Naive thymus-derived CD4-positive, alpha-beta T cell (primary cell): Measurements from ENCODE around the gene FHL1. TPM values are rescaled to one million over a fixed set of nuclear protein-coding genes. Genes with fewer than 3 reads are reported as not detected.

Experiments used
- ATAC-seq: fragments of 150-1000 bp; cut with Tn5 transposase; 2 replicates; pipeline ENCODE4 v1.10.0; 2021; ENCODE audit warnings: mild to moderate bottlenecking, moderate library complexity
- CTCF ChIA-PET: fragments of 350-600 bp; sonication (Branson Sonifier 250); formaldehyde crosslinking; loops from one replicate; lab custom pipeline; 2021; ENCODE audit warnings: antibody characterized with exemption; lab: Charles Lee
- POLR2A ChIA-PET: fragments of 350-600 bp; sonication (Branson Sonifier 250); formaldehyde crosslinking; loops from one replicate; lab custom pipeline; 2021; ENCODE audit warnings: antibody characterized with exemption, inconsistent platforms; lab: Charles Lee
- DNase-seq, 9 donors: peaks; one replicate each; pipeline versions ENCODE4 v3.0.0 to v3.0.0-alpha.2; 2020 to 2022; ENCODE audit warnings: mixed read lengths in 1 of 9
- H3K27ac ChIP-seq: one replicate; pipeline ENCODE4 v1.7.0; 2013; ENCODE audit warnings: mild to moderate bottlenecking, low read depth, low read length, moderate library complexity
- H3K27me3 ChIP-seq, 2 donors: one replicate each; pipeline ENCODE4 v1.7.0; 2013; ENCODE audit warnings: low read length in 2 of 2, mild to moderate bottlenecking in 2 of 2, moderate library complexity in 2 of 2; ENCODE audit not compliant: control insufficient read depth in 2 of 2, insufficient read depth in 2 of 2
- H3K36me3 ChIP-seq, 3 experiments: 1 replicate in 2 of 3; 2 replicates in 1 of 3; pipeline ENCODE4 v1.7.0; 2013; ENCODE audit warnings: low read length in 3 of 3, mild to moderate bottlenecking in 3 of 3, moderate library complexity in 1 of 3; ENCODE audit not compliant: insufficient read depth in 3 of 3, control insufficient read depth in 2 of 3
- H3K4me1 ChIP-seq, 2 donors: one replicate each; pipeline ENCODE4 v1.7.0; 2013; ENCODE audit warnings: low read length in 2 of 2, mild to moderate bottlenecking in 2 of 2, moderate library complexity in 1 of 2; ENCODE audit not compliant: control insufficient read depth in 2 of 2, insufficient read depth in 2 of 2
- H3K4me3 ChIP-seq: 2 replicates; pipeline ENCODE4 v1.7.0; 2013; ENCODE audit warnings: mild to moderate bottlenecking, low read length
- H3K9me3 ChIP-seq, 3 experiments: 1 replicate in 2 of 3; 2 replicates in 1 of 3; pipeline ENCODE4 v1.7.0; 2013; ENCODE audit warnings: low read length in 3 of 3; ENCODE audit not compliant: control insufficient read depth in 2 of 3
- H3K27ac Mint-ChIP-seq, 9 donors: one replicate each; pipeline ENCODE4 v1.8.0; 2020 to 2022; ENCODE audit warnings: mixed read lengths in 9 of 9, mild to moderate bottlenecking in 8 of 9, moderate library complexity in 5 of 9, inconsistent platforms in 2 of 9
- H3K27me3 Mint-ChIP-seq, 5 donors: one replicate each; pipeline ENCODE4 v1.8.0; 2021 to 2022; ENCODE audit warnings: mixed read lengths in 5 of 5, mild to moderate bottlenecking in 1 of 5
- H3K36me3 Mint-ChIP-seq, 5 donors: one replicate each; pipeline ENCODE4 v1.8.0; 2020 to 2022; ENCODE audit warnings: mixed read lengths in 5 of 5, mild to moderate bottlenecking in 3 of 5, inconsistent platforms in 1 of 5
- H3K4me1 Mint-ChIP-seq, 7 donors: one replicate each; pipeline ENCODE4 v1.8.0; 2020 to 2022; ENCODE audit warnings: mixed read lengths in 7 of 7, mild to moderate bottlenecking in 3 of 7, inconsistent platforms in 1 of 7
- H3K4me3 Mint-ChIP-seq, 10 donors: one replicate each; pipeline ENCODE4 v1.8.0; 2020 to 2022; ENCODE audit warnings: mild to moderate bottlenecking in 10 of 10, mixed read lengths in 10 of 10, moderate library complexity in 6 of 10, inconsistent platforms in 2 of 10
- H3K9me3 Mint-ChIP-seq, 11 donors: one replicate each; pipeline ENCODE4 v1.8.0; 2020 to 2022; ENCODE audit warnings: mixed read lengths in 11 of 11, mild to moderate bottlenecking in 4 of 11, inconsistent platforms in 1 of 11, moderate library complexity in 1 of 11
- intact Hi-C, 2 donors: fragments of 100-400 bp; cut with micrococcal nuclease; formaldehyde crosslinking; loops; one replicate each; pipeline ENCODE4 v1.15.1; 2023
- polyA plus RNA-seq, 2 donors: library from polyadenylated mRNA; unstranded; fragments of 300-500 nt; fragmentation: Illumina TruSeq; gene quantifications; one replicate each; pipeline ENCODE4 v1.2.3, GENCODE V29; 2021
- total RNA-seq, 6 experiments: library from RNA in 5 of 6; stranded (reverse) in 5 of 6; gene quantifications; 1 replicate in 5 of 6; 2 replicates in 1 of 6; pipeline ENCODE4 v1.2.3 and lab custom pipeline; 2021 to 2026

FHL1 gene
- total and polyA plus RNA-seq, 7 experiments from 2014 or later: 14.9 to 40.0 (median 25.3) TPM

- DNase-seq (no peak), ATAC-seq (no peak)
- intact Hi-C loops: no loop called here
- H3K27ac Mint-ChIP-seq: no peak overlapping the region
- Histone ChIP-seq H3K4me1 (no peaks in the 10 kb centered on the region), H3K27me3 (no peaks in the 10 kb centered on the region), H3K36me3 (no peaks in the 10 kb centered on the region), H3K9me3 (no peaks in the 10 kb centered on the region), H3K4me3 (no peak overlapping the region), H3K27ac (no peak overlapping the region)
- ChIA-PET POLR2A (no interaction called here), CTCF (no interaction called here)
- no peaks in the 10 kb centered on the region for H3K36me3 Mint-ChIP-seq
- peaks cover 0 to 5% (median 0%) of the 10 kb centered on the region in 7 donors for H3K4me1 Mint-ChIP-seq
- no peaks in the 10 kb centered on the region for H3K27me3 Mint-ChIP-seq
- no peak overlapping the region for H3K4me3 Mint-ChIP-seq
- H3K9me3 Mint-ChIP-seq: peaks cover 0 to 4% (median 0%) of the 10 kb centered on the region in 11 donors
These were observed 34.6 kb upstream of the FHL1 start for GRCh38 chrX:136112778-136113177.

- H3K36me3 Mint-ChIP-seq: no peaks in the 10 kb centered on the region
These were observed 32.0 kb upstream of the FHL1 start for GRCh38 chrX:136115126-136115903.

GRCh38 chrX:136115904-136116297 is 31.4 kb upstream of the FHL1 start:
- no peak overlapping the region for H3K4me3 Mint-ChIP-seq
- H3K4me1 Mint-ChIP-seq: peaks cover 0 to 5% (median 0%) of the 10 kb centered on the region in 7 donors
- Histone ChIP-seq H3K4me3 (no peak overlapping the region), H3K4me1 (no peaks in the 10 kb centered on the region), H3K27ac (no peak overlapping the region), H3K27me3 (no peaks in the 10 kb centered on the region), H3K9me3 (no peaks in the 10 kb centered on the region), H3K36me3 (no peaks in the 10 kb centered on the region)
- ChIA-PET CTCF (no interaction called here), POLR2A (interaction anchor here (0.9 kb wide), 1 partner anchor 11 kb away, joined by 4 read pairs; no protein-coding TSS in a partner anchor)
- H3K36me3 Mint-ChIP-seq: no peaks in the 10 kb centered on the region
- intact Hi-C loops: no loop called here
- H3K9me3 Mint-ChIP-seq: peaks cover 0 to 3% (median 0%) of the 10 kb centered on the region in 11 donors
- no peak for DNase-seq
- no peak for ATAC-seq
- H3K27me3 Mint-ChIP-seq: no peaks in the 10 kb centered on the region
- H3K27ac Mint-ChIP-seq: peak overlapping the region in 1 of 9 donors; percentile 6

More at GRCh38 chrX:136115126-136115903, 32.0 kb upstream of the FHL1 start:
- Histone ChIP-seq H3K9me3 (no peaks in the 10 kb centered on the region), H3K4me1 (no peaks in the 10 kb centered on the region), H3K36me3 (no peaks in the 10 kb centered on the region), H3K27ac (no peak overlapping the region), H3K4me3 (no peak overlapping the region), H3K27me3 (no peaks in the 10 kb centered on the region)
- no peaks in the 10 kb centered on the region for H3K27me3 Mint-ChIP-seq
- DNase-seq (no peak), ATAC-seq (no peak)
- H3K27ac Mint-ChIP-seq: no peak overlapping the region
- POLR2A ChIA-PET: interaction anchor here (0.9 kb wide), 1 partner anchor 12 kb away, joined by 4 read pairs; no protein-coding TSS in a partner anchor
- peaks cover 0 to 4% (median 0%) of the 10 kb centered on the region in 11 donors for H3K9me3 Mint-ChIP-seq
- CTCF ChIA-PET: no interaction called here
- H3K4me3 Mint-ChIP-seq: no peak overlapping the region
- intact Hi-C loops: no loop called here
- peaks cover 0 to 5% (median 0%) of the 10 kb centered on the region in 7 donors for H3K4me1 Mint-ChIP-seq

- Mint-ChIP-seq H3K27me3 (no peaks in the 10 kb centered on the region), H3K4me1 (no peaks in the 10 kb centered on the region), H3K4me3 (no peak overlapping the region), H3K27ac (no peak overlapping the region), H3K9me3 (peaks cover 0 to 2% (median 0%) of the 10 kb centered on the region in 11 donors), H3K36me3 (no peaks in the 10 kb centered on the region)
- H3K4me3 ChIP-seq: no peak overlapping the region
- ChIA-PET POLR2A (no interaction called here), CTCF (no interaction called here)
- H3K36me3 ChIP-seq: no peaks in the 10 kb centered on the region
- H3K9me3 ChIP-seq: no peaks in the 10 kb centered on the region
- no peaks in the 10 kb centered on the region for H3K27me3 ChIP-seq
- H3K27ac ChIP-seq: no peak overlapping the region
- intact Hi-C loops: no loop called here
- no peaks in the 10 kb centered on the region for H3K4me1 ChIP-seq
- DNase-seq (no peak), ATAC-seq (no peak)
These were observed 25.5 kb upstream of the FHL1 start for GRCh38 chrX:136121788-136122187.

GRCh38 chrX:136122207-136122606 is 25.1 kb upstream of the FHL1 start:
- Histone ChIP-seq H3K36me3 (no peaks in the 10 kb centered on the region), H3K9me3 (no peaks in the 10 kb centered on the region), H3K4me1 (no peaks in the 10 kb centered on the region), H3K4me3 (no peak overlapping the region), H3K27me3 (no peaks in the 10 kb centered on the region), H3K27ac (no peak overlapping the region)
- H3K4me1 Mint-ChIP-seq: peaks cover 0 to 2% (median 0%) of the 10 kb centered on the region in 7 donors
- no peaks in the 10 kb centered on the region for H3K36me3 Mint-ChIP-seq
- H3K9me3 Mint-ChIP-seq: peaks cover 0 to 2% (median 0%) of the 10 kb centered on the region in 11 donors
- ChIA-PET CTCF (no interaction called here), POLR2A (no interaction called here)
- ATAC-seq: no peak
- no peak overlapping the region for H3K27ac Mint-ChIP-seq
- intact Hi-C loops: no loop called here
- no peaks in the 10 kb centered on the region for H3K27me3 Mint-ChIP-seq
- DNase-seq: no peak
- no peak overlapping the region for H3K4me3 Mint-ChIP-seq

- Mint-ChIP-seq H3K9me3 (peaks cover 0 to 2% (median 0%) of the 10 kb centered on the region in 11 donors), H3K36me3 (no peaks in the 10 kb centered on the region), H3K27me3 (no peaks in the 10 kb centered on the region), H3K27ac (no peak overlapping the region), H3K4me1 (peaks cover 0 to 7% (median 0%) of the 10 kb centered on the region in 7 donors), H3K4me3 (no peak overlapping the region)
- H3K27me3 ChIP-seq: no peaks in the 10 kb centered on the region
- H3K9me3 ChIP-seq: no peaks in the 10 kb centered on the region
- ATAC-seq: no peak
- no peaks in the 10 kb centered on the region for H3K4me1 ChIP-seq
- intact Hi-C loops: no loop called here
- no peak for DNase-seq
- ChIA-PET POLR2A (no interaction called here), CTCF (no interaction called here)
- no peak overlapping the region for H3K27ac ChIP-seq
- H3K36me3 ChIP-seq: no peaks in the 10 kb centered on the region
- H3K4me3 ChIP-seq: no peak overlapping the region
These were observed 22.2 kb upstream of the FHL1 start for GRCh38 chrX:136125106-136125505.
